ENCODE measurements around the gene CCL4. TPM values are rescaled to one million over a fixed set of nuclear protein-coding genes. Genes with fewer than 3 reads are reported as not detected.

The CCL4 gene
- total RNA-seq, 3 donors from 2014 or later (not counting 1 experiment from before 2014, with no cell fraction given), result 360 to 532 (median 476) TPM

DNA sequence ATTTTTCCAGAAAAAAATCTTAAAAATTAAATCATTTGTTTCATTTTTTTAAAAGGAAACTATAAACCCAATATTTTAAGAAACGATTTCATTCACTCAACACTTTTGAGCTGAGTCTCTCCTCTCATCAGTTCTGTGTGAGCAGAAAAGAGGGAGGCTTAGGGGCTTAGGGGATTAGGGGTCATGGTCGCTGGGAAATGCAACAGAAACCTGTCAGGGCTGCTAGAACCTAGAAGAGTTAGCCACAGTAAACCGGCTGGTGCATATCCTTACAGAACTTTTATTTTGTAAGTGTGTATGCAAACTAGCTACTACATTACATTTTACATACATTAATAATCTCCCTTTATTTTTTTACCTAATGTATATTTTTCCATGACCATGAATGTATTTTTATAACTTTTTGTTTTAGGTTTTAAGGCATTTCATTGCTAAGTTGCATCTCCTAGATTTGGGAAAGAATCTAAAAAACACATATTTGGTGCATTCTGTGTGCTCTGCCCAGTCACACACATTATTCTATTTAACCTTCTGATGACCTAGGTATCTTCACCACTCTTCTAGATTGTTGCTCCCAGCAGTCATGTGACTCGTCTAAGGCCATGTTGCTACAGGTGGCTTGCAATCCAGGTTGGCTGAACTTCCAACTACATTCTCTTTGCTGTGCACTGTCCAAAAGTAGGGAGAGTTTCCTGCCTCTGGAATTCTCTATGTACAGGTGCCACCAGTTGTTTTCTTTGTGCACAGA is 48.4 kb downstream of the CCL4 start:
- TF ChIP-seq, protein P1, sequence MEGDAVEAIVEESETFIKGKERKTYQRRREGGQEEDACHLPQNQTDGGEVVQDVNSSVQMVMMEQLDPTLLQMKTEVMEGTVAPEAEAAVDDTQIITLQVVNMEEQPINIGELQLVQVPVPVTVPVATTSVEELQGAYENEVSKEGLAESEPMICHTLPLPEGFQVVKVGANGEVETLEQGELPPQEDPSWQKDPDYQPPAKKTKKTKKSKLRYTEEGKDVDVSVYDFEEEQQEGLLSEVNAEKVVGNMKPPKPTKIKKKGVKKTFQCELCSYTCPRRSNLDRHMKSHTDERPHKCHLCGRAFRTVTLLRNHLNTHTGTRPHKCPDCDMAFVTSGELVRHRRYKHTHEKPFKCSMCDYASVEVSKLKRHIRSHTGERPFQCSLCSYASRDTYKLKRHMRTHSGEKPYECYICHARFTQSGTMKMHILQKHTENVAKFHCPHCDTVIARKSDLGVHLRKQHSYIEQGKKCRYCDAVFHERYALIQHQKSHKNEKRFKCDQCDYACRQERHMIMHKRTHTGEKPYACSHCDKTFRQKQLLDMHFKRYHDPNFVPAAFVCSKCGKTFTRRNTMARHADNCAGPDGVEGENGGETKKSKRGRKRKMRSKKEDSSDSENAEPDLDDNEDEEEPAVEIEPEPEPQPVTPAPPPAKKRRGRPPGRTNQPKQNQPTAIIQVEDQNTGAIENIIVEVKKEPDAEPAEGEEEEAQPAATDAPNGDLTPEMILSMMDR (IDR thresholded peaks at IDR 0.05), result no peak
- DNase-seq (no peak), ATAC-seq (no peak)
- Mint-ChIP-seq H3K27me3 (ENCODE audit: low read depth in 2 of 2) (peaks cover 0 to 3% of the 10 kb centered on the region in 2 donors), H3K4me3 (no peak overlapping the region), H3K9me3 (no peaks in the 10 kb centered on the region), H3K4me1 (peaks cover 37 to 45% of the 10 kb centered on the region in 2 donors), H3K27ac (no peak overlapping the region), H3K36me3 (no peaks in the 10 kb centered on the region)
- Histone ChIP-seq H3K9me3 (ENCODE audit: control insufficient read depth, insufficient read depth, low read length) (no peaks in the 10 kb centered on the region), H3K36me3 (ENCODE audit: control insufficient read depth, insufficient read depth, low read length) (no peaks in the 10 kb centered on the region), H3K4me1 (ENCODE audit: control insufficient read depth, insufficient read depth, low read length) (peaks cover 31% of the 10 kb centered on the region), H3K27me3 (ENCODE audit: control insufficient read depth, insufficient read depth, low read length) (no peaks in the 10 kb centered on the region), H3K27ac (ENCODE audit: low read length) (no peak overlapping the region), H3K4me3 (ENCODE audit: low read length) (no peak overlapping the region)
- intact Hi-C loops (cut with micrococcal nuclease), result no loop called here
- 94% methylated on average over 2 of the region's 4 CpGs for WGBS (ENCODE audit: insufficient coverage)

DNA sequence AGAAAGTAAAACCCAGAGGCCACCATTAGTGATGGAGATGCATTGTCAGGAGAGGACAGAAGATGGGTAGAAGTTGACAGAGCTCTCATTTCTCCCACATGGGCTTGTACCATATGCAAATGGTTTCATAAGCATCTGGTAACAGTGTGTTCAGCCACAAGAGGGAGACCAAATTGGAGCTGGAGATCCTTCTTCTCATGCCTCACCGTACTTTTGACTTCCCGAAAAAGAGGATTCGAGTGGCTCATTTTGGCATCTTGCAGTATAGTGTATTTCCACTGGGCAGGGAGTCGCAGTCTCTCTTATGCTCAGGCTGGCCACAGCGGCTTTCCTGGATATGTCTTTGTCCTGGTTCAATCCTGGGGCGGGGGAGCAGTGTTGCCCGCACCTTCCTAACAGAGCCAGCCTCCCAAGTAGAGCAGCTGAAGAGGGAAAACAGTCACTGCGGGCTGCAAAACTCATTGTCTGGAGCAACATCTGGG is 49.1 kb downstream of the CCL4 start:
- Mint-ChIP-seq H3K4me3 (no peak overlapping the region), H3K27me3 (ENCODE audit: low read depth in 2 of 2) (peaks cover 0 to 3% of the 10 kb centered on the region in 2 donors), H3K36me3 (no peaks in the 10 kb centered on the region), H3K9me3 (no peaks in the 10 kb centered on the region), H3K27ac (no peak overlapping the region), H3K4me1 (peaks cover 31 to 39% of the 10 kb centered on the region in 2 donors)
- ATAC-seq, result no peak
- no peak for DNase-seq
- WGBS (ENCODE audit: insufficient coverage), result 95% methylated on average over 8 of the region's 8 CpGs
- TF ChIP-seq, protein P1 (IDR thresholded peaks at IDR 0.05), result no peak
- Histone ChIP-seq H3K27ac (ENCODE audit: low read length) (no peak overlapping the region), H3K36me3 (ENCODE audit: control insufficient read depth, insufficient read depth, low read length) (no peaks in the 10 kb centered on the region), H3K27me3 (ENCODE audit: control insufficient read depth, insufficient read depth, low read length) (no peaks in the 10 kb centered on the region), H3K4me1 (ENCODE audit: control insufficient read depth, insufficient read depth, low read length) (peaks cover 28% of the 10 kb centered on the region), H3K4me3 (ENCODE audit: low read length) (no peak overlapping the region), H3K9me3 (ENCODE audit: control insufficient read depth, insufficient read depth, low read length) (no peaks in the 10 kb centered on the region)
- intact Hi-C loops (cut with micrococcal nuclease), result no loop called here

DNA sequence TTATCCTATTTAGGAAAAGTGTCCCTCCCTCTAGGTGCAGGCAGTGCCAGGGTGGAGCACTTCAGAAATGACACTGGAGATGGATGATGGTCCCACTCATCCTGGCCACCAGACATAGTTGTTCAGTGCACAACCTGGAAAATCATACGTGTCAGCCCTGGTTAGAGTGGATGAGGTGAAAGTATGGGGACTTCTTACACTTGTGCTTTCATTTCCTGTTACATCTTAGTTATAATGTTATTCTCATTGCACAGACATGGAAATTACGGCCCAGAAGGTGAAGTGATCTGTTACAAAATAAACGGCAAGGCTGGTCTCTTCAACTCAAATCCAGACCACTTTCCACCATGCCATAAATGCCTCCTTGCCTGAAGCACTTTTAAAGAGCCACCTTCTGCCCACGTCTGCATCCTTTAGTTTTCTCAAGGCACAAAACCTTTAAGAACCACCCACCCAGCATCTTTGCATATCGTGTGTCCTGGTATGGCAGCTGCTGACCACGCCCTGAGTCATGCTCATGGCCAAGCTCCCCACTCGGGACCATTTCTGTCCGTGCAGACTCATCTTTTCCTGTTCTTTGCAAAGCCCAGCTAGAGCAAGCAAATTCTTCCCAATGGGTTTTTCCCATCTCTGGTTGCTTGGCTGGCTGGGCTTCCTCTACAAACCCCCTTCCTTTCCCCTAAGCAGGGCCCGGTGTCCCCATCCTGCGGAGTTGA is 50.4 kb downstream of the CCL4 start:
- Mint-ChIP-seq H3K9me3 (no peaks in the 10 kb centered on the region), H3K4me3 (no peak overlapping the region), H3K27me3 (ENCODE audit: low read depth in 2 of 2) (peaks cover 0 to 3% of the 10 kb centered on the region in 2 donors), H3K27ac (peak overlapping the region in 1 of 2 donors; percentile 53), H3K36me3 (no peaks in the 10 kb centered on the region), H3K4me1 (peaks cover 20 to 29% of the 10 kb centered on the region in 2 donors)
- DNase-seq (no peak), ATAC-seq (peak in 2 of 3 donors; percentile 22 to 35)
- TF ChIP-seq, protein P1 (IDR thresholded peaks at IDR 0.05), result no peak
- 54% methylated on average over 8 of the region's 10 CpGs for WGBS (ENCODE audit: insufficient coverage)
- H3K4me1 ChIP-seq (ENCODE audit: control insufficient read depth, insufficient read depth, low read length), result peaks cover 22% of the 10 kb centered on the region
- no peak overlapping the region for H3K27ac ChIP-seq (ENCODE audit: low read length)
- H3K4me3 ChIP-seq (ENCODE audit: low read length), result no peak overlapping the region
- H3K36me3 ChIP-seq (ENCODE audit: control insufficient read depth, insufficient read depth, low read length), result no peaks in the 10 kb centered on the region
- intact Hi-C loops (cut with micrococcal nuclease), result no loop called here
- H3K9me3 ChIP-seq (ENCODE audit: control insufficient read depth, insufficient read depth, low read length), result no peaks in the 10 kb centered on the region
- no peaks in the 10 kb centered on the region for H3K27me3 ChIP-seq (ENCODE audit: control insufficient read depth, insufficient read depth, low read length)

Other genes starting within 250 kb of the CCL4 start
- gene HEATR9, start 234.9 kb upstream of the CCL4 start, total RNA-seq, result 10 to 100 TPM in 2 of 3 donors, 1 to 10 TPM in 1; 10.0 to 24.1 (median 15.1) TPM
- 1,000 to 10,000 TPM in 1 of 3 donors, 100 to 1,000 TPM in 2; 793 to 1,167 (median 825) TPM for gene CCL5, start 223.5 kb upstream of the CCL4 start, total RNA-seq
- under 1 TPM; 0.48 to 1.00 (median 0.61) TPM for gene RDM1, start 173.1 kb upstream of the CCL4 start, total RNA-seq
- not detected for gene LYZL6, start 160.1 kb upstream of the CCL4 start, total RNA-seq
- not detected for gene CCL16, start 122.3 kb upstream of the CCL4 start, total RNA-seq
- not detected for gene CCL14, start 117.1 kb upstream of the CCL4 start, total RNA-seq
- gene CCL15, start 102.3 kb upstream of the CCL4 start, total RNA-seq, result not detected
- under 1 TPM in 2 of 3 donors, not detected in 1; 0.68 to 0.80 TPM for gene CCL23, start 85.9 kb upstream of the CCL4 start, total RNA-seq
- under 1 TPM in 2 of 3 donors, not detected in 1; 0.54 to 0.55 TPM for gene CCL18, start 39.6 kb upstream of the CCL4 start, total RNA-seq
- 100 to 1,000 TPM; 381 to 547 (median 450) TPM for gene CCL3, start 13.7 kb upstream of the CCL4 start, total RNA-seq
- 10 to 100 TPM in 1 of 3 donors, 1 to 10 TPM in 2; 4.3 to 10.7 (median 8.2) TPM for gene TBC1D3B, start 72.8 kb downstream of the CCL4 start, total RNA-seq
- gene CCL3L1, start 92.9 kb downstream of the CCL4 start, total RNA-seq, result 10 to 100 TPM; 22.2 to 73.9 (median 55.9) TPM
- gene CCL4L2, start 107.2 kb downstream of the CCL4 start, total RNA-seq, result 10 to 100 TPM; 23.7 to 31.2 (median 25.4) TPM
- gene TBC1D3I, start 160.7 kb downstream of the CCL4 start, total RNA-seq, result 1 to 10 TPM in 1 of 3 donors, under 1 TPM in 2; 0.35 to 1.3 (median 0.84) TPM
- gene TBC1D3G, start 220.1 kb downstream of the CCL4 start, total RNA-seq, result not detected